ENCODE data around the gene FLCN.

Gene FLCN

DNA sequence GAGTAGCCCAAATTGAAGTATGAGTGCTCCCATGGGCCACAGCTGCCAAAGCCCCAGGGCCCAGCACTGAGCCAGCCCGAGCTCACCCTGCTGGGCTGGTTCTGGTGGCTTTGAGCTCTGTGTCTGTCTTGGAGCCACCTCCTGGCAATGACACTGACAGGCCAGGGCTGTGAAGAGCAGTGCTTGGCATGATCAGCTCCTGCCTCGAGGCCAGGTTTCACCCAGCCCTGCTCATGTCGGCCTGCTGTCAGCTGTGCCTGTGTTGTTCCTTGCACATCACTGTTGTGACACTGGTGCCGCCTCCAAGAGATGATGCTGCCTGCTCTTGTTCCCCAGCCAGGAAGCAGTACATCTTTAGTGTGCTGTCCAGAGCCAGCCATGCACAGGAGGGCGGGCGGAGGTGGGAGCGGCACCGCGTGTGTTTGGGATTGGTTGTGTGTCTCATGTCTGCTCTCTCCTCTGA, 56.8 kb downstream of the FLCN start:
- ATAC-seq (replicated peaks) (no peak), DNase-seq (no peak)
- peaks cover 63 to 64% of the 10 kb centered on the region in 2 donors for H3K36me3 Mint-ChIP-seq
- H3K27ac Mint-ChIP-seq: peak overlapping the region; percentile 76
- peak overlapping the region in 1 of 2 donors; percentile 49 for H3K4me3 Mint-ChIP-seq
- H3K4me1 Mint-ChIP-seq: peaks cover 45 to 76% of the 10 kb centered on the region in 2 donors
- no peaks in the 10 kb centered on the region for H3K27me3 Mint-ChIP-seq
- no peaks in the 10 kb centered on the region for H3K9me3 Mint-ChIP-seq

DNA sequence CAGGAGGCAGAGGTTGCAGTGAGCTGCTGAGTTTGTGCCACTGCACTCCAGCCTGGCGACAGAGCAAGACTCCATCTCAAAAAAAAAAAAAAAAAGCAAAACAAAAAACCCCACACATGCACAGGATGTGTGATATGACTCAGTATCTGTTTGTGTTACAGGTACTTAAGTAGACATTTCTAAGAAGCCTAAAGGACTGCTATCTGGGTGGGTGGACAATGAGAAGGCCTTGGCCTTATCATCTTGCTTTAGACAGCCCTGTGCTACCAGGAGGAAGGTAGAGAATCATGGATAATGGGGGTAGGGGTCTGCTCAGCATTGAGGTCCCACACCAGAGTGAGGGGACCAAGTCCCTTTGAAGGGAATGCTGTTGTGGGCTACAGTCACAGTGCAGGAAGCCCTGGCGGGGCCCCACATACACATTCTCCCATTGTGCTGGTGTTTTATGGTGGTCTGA, 57.6 kb downstream of the FLCN start:
- H3K4me1 Mint-ChIP-seq: peaks cover 42 to 76% of the 10 kb centered on the region in 2 donors
- peak overlapping the region; percentile 76 for H3K27ac Mint-ChIP-seq
- peaks cover 59 to 64% of the 10 kb centered on the region in 2 donors for H3K36me3 Mint-ChIP-seq
- H3K9me3 Mint-ChIP-seq: no peaks in the 10 kb centered on the region
- no peak for DNase-seq
- no peaks in the 10 kb centered on the region for H3K27me3 Mint-ChIP-seq
- peak; percentile 72 to 73 for ATAC-seq (replicated peaks)
- H3K4me3 Mint-ChIP-seq: peak overlapping the region; percentile 11 to 56

DNA sequence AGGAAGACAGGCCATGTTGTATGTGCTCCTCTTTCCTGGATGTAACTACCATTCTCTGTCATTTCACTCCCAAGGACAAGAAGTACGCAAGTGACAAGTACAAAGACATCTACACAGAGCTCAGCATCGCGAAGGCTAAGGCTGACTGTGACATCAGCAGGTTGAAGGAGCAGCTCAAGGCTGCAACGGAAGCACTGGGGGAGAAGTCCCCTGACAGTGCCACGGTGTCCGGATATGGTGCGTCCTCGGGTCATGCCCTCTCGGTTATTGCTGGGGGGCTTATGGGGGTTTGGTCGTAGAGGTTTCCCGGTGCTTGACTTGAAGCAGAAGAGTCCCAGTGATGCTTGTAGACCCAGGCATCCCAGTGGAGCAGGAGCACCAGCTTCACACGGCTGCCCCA, 59.8 kb downstream of the FLCN start:
- H3K27me3 Mint-ChIP-seq: no peaks in the 10 kb centered on the region
- no peaks in the 10 kb centered on the region for H3K9me3 Mint-ChIP-seq
- DNase-seq: no peak
- no peak overlapping the region for H3K4me3 Mint-ChIP-seq
- H3K36me3 Mint-ChIP-seq: peaks cover 68 to 77% of the 10 kb centered on the region in 2 donors
- H3K27ac Mint-ChIP-seq: peak overlapping the region; percentile 37
- ATAC-seq (replicated peaks): no peak
- H3K4me1 Mint-ChIP-seq: peaks cover 41 to 73% of the 10 kb centered on the region in 2 donors

DNA sequence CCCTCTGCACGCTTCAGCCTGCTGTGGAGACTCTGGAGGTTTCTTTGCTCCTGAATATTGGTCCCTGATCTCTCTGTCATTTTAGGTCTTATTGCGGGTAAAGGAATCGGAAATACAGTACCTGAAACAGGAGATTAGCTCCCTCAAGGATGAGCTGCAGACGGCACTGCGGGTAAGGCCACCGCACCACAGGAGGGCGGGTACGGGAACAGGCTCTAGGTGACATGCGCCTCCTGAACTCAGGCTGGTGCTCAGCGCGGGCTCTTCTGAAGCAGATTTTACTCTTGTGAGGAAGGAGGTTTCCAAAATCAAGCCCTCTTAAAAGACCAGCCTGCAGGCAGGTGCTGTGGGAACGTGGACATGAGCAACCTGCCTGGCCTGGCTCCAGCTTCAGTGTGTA, 60.6 kb downstream of the FLCN start:
- Mint-ChIP-seq H3K27ac (peak overlapping the region; percentile 79), H3K4me3 (peak overlapping the region; percentile 11 to 28), H3K4me1 (peaks cover 34 to 65% of the 10 kb centered on the region in 2 donors), H3K36me3 (peaks cover 67 to 76% of the 10 kb centered on the region in 2 donors), H3K9me3 (no peaks in the 10 kb centered on the region), H3K27me3 (no peaks in the 10 kb centered on the region)
- DNase-seq: no peak
- no peak for ATAC-seq (replicated peaks)

DNA sequence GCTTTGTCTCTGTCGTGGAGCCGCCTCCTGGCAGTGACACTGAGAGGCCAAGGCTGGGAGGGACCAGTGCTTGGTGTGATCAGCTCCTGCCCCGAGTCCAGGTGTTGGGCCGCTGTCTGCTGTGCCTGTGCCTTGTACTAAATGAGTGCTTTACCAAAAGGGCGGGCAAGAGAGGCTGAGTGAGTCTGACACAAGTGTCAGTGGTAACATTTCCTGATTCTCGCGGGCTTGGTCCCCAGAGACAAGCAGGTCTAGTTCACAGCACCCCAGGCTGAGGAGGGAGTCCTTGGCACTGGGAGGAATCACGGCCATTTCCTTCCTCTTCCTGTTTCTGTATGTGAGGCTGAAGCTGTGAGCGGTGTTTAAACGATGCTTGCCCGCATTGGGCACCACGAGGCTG, 61.1 kb downstream of the FLCN start:
- ATAC-seq (replicated peaks) (peak; percentile 83 to 87), DNase-seq (peak; percentile 57)
- Mint-ChIP-seq H3K27me3 (no peaks in the 10 kb centered on the region), H3K27ac (peak overlapping the region; percentile 79), H3K4me1 (peaks cover 32 to 61% of the 10 kb centered on the region in 2 donors), H3K36me3 (peaks cover 69 to 78% of the 10 kb centered on the region in 2 donors), H3K9me3 (no peaks in the 10 kb centered on the region), H3K4me3 (peak overlapping the region; percentile 11 to 28)

DNA sequence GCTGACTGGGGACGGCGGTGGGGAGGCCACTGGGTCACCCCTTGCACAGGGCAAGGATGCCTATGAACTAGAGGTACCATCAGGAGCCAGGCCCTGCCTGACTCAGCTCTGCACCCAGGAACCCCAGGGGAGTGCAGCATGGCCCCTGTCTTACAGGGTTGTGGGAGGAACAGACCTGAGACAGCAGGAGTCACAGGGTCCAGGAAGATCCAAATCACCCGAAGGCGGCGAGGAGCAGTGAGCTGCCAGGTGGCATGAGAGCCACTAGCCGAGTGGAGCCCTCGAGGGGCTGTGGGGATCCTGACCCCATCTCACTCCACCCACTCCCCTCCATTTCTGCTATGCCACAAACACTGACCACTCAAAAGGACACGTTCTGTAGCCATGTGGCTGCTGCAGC, 61.6 kb downstream of the FLCN start:
- no peak overlapping the region for H3K27ac Mint-ChIP-seq
- DNase-seq: no peak
- peaks cover 64 to 73% of the 10 kb centered on the region in 2 donors for H3K36me3 Mint-ChIP-seq
- H3K27me3 Mint-ChIP-seq: no peaks in the 10 kb centered on the region
- no peaks in the 10 kb centered on the region for H3K9me3 Mint-ChIP-seq
- no peak for ATAC-seq (replicated peaks)
- H3K4me3 Mint-ChIP-seq: no peak overlapping the region
- peaks cover 27 to 55% of the 10 kb centered on the region in 2 donors for H3K4me1 Mint-ChIP-seq

DNA sequence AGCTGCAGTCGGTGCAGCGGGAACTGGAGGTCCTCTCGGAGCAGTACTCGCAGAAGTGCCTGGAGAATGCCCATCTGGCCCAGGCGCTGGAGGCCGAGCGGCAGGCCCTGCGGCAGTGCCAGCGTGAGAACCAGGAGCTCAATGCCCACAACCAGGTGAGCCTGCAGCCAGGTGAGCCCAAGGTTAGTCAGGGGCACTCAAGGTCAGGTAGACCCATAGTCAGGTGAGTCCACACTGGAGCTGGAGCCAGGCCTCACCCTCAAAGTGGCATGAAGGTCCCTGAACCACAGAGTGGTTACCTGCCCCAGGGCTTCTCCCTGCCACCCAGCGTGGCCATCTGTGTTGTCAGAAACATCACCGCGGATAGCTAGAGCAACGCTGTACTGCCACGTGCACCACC, 63.0 kb downstream of the FLCN start:
- ATAC-seq (replicated peaks) (no peak), DNase-seq (no peak)
- H3K4me1 Mint-ChIP-seq: peaks cover 21 to 42% of the 10 kb centered on the region in 2 donors
- no peak overlapping the region for H3K4me3 Mint-ChIP-seq
- no peaks in the 10 kb centered on the region for H3K27me3 Mint-ChIP-seq
- peaks cover 63% of the 10 kb centered on the region in 2 donors for H3K36me3 Mint-ChIP-seq
- no peak overlapping the region for H3K27ac Mint-ChIP-seq
- no peaks in the 10 kb centered on the region for H3K9me3 Mint-ChIP-seq

DNA sequence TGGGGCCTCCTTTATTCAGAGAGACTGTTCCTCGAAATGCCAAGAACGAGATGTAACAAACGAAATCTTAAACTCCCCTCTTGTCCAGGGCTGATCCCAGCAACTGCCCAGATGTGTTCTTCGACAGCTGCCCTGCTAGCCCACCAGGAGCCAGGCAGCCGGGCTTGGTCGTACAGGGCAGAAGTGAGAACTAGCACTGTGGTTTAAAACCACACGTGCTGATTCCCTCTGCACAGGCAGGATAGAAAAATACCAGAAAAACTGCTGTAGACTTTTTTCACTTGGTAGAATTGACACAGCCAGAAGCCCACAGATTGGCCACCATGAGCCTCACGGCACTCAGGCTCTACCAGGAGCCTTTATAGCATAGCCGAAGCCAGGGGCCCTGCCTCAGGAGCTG, 64.0 kb downstream of the FLCN start:
- no peak for ATAC-seq (replicated peaks)
- no peaks in the 10 kb centered on the region for H3K27me3 Mint-ChIP-seq
- no peaks in the 10 kb centered on the region for H3K9me3 Mint-ChIP-seq
- H3K27ac Mint-ChIP-seq: no peak overlapping the region
- peaks cover 20 to 35% of the 10 kb centered on the region in 2 donors for H3K4me1 Mint-ChIP-seq
- H3K36me3 Mint-ChIP-seq: peaks cover 66 to 68% of the 10 kb centered on the region in 2 donors
- no peak for DNase-seq
- no peak overlapping the region for H3K4me3 Mint-ChIP-seq

DNA sequence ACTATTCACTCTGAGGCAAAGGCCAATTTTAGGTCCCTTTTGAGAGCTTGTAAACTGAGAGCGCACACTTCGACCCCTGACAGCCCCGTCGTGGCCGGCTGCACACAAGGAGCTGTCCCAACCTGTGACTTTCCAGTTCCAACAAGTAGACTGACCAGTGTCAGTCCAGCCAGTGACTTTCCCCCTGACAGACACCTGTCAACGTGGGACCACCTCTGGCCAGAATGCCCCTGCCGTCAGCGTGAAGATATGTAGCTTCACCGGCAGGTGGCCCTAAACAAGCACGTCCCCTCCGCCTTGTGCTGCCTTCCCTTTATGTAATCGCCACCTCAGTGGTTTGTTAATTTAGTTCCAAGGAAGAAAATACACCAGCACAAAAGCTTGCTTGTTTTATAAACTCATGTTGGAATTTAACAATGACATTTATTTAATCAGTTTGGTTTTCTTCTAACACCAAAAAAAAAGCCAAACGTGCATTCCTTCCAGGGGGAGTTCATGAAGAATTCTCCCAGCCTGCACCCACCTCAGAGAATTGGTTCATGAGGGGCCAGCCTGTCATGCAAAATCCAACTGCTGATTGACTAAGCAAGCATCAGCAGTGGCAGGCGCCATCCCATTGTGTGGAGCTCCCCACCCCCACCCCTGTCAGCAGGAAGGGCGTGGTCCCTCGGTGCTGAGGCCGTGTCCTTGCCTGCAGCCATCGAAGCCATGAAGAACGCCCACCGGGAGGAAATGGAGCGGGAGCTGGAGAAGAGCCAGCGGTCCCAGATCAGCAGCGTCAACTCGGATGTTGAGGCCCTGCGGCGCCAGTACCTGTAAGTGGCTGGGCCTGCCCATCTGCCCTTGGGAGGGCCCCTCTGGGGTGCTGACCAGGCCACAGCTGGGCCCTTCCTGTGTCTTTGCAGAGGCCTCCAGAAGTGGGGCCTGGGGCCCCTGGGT, 64.7 kb downstream of the FLCN start:
- Mint-ChIP-seq H3K4me3 (no peak overlapping the region), H3K36me3 (peaks cover 64 to 66% of the 10 kb centered on the region in 2 donors), H3K9me3 (no peaks in the 10 kb centered on the region), H3K27ac (no peak overlapping the region), H3K27me3 (no peaks in the 10 kb centered on the region), H3K4me1 (peaks cover 20 to 35% of the 10 kb centered on the region in 2 donors)
- ATAC-seq (replicated peaks) (no peak), DNase-seq (no peak)

DNA sequence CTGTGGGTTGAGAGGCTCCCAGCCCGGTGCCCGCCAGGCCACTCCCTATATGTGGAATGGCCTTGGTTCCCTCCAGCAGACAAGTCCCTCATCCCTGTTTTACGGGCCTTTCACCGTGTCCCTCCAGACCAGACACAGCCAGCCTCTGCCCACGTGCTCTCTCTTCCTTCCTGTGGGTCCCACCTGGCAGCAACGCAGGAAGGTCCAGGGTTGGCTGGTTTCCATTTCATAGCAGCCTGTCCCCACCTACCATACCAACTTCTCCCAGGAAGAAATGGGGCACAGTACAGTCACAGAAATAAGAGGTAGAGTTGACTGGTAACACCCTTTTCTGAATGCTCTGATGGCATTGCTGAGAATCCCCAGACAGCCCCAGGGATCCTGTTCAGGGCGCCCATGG, 65.8 kb downstream of the FLCN start:
- Mint-ChIP-seq H3K4me1 (peaks cover 20 to 31% of the 10 kb centered on the region in 2 donors), H3K27me3 (no peaks in the 10 kb centered on the region), H3K27ac (peak overlapping the region; percentile 7), H3K4me3 (no peak overlapping the region), H3K9me3 (no peaks in the 10 kb centered on the region), H3K36me3 (peaks cover 61 to 62% of the 10 kb centered on the region in 2 donors)
- no peak for ATAC-seq (replicated peaks)
- DNase-seq: no peak

DNA sequence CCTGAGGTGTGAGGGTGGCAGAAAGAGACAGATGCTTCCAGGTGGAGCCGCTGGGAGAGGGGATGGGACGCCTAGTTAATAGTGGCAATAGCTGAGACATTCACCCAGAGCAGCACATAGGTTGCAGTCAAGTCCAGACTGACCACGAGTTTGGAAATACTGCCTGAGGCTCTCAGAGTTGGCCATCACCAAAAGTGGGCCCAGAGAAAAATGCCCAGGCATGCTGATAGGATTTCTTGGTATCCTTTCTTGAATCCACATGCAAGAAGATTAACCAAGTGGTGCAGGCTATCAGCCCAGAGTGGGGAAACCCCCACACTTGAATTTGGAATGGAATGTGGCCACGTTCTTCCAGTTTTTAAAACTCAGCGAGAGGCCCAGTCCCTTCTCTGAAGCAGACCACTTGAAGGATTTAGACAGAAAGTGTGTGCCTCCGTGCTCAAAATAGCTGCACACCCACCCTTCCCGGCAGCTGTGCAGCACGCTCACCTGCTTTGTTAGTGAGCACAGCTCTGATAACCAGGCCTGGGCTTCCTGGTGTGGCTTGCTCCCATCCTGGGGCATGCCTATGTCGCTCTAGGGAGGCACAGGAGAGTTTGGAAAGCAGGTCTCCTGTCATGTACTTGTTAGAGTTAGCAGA, 66.5 kb downstream of the FLCN start:
- peaks cover 14 to 24% of the 10 kb centered on the region in 2 donors for H3K4me1 Mint-ChIP-seq
- ATAC-seq (replicated peaks): no peak
- peak overlapping the region; percentile 59 for H3K27ac Mint-ChIP-seq
- peaks cover 58 to 63% of the 10 kb centered on the region in 2 donors for H3K36me3 Mint-ChIP-seq
- H3K9me3 Mint-ChIP-seq: no peaks in the 10 kb centered on the region
- no peak for DNase-seq
- no peaks in the 10 kb centered on the region for H3K27me3 Mint-ChIP-seq
- no peak overlapping the region for H3K4me3 Mint-ChIP-seq

DNA sequence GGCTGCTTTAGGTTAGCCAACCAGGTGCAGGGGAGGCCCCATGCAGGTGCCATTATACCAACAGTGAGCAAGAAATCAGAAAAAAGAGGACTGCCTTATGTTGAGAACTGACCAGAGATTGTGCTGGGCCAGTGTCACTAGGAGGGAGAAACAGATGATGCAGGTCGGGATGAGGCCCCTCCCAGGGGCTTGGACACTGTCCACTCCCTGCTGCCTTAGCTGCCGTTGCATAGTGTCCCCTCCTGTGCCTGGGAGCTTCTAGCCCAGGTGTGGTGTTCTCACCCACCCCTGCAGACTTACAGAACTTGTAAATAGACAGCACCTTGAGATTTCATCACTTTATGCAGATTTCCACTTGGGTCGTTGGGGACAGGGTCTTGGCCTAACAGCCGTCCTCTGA, 67.6 kb downstream of the FLCN start:
- peaks cover 9 to 13% of the 10 kb centered on the region in 2 donors for H3K4me1 Mint-ChIP-seq
- no peak overlapping the region for H3K27ac Mint-ChIP-seq
- DNase-seq: no peak
- no peak overlapping the region for H3K4me3 Mint-ChIP-seq
- peaks cover 59 to 70% of the 10 kb centered on the region in 2 donors for H3K36me3 Mint-ChIP-seq
- no peaks in the 10 kb centered on the region for H3K9me3 Mint-ChIP-seq
- no peaks in the 10 kb centered on the region for H3K27me3 Mint-ChIP-seq
- ATAC-seq (replicated peaks): no peak

DNA sequence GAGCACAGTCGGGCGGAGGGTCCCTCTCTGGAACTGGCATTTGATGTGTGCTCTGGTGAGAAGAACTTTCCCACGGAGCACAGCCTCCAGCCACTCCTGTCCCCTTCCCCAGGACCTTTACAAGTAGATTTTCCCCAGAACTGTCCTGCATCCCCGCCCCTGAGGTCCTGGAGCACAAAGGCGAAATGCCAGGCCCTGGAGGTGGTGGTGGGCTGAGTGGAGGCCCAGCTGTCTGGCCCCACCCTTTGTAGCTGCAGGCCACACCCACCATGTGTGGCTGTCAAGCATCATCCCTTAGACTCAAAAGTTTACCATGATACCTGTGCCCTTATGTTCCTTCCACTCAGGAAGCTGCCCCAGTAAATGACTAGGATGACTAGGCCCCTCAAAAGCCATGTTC, 68.6 kb downstream of the FLCN start:
- peaks cover 3 to 7% of the 10 kb centered on the region in 2 donors for H3K4me1 Mint-ChIP-seq
- peak overlapping the region; percentile 62 for H3K27ac Mint-ChIP-seq

DNA sequence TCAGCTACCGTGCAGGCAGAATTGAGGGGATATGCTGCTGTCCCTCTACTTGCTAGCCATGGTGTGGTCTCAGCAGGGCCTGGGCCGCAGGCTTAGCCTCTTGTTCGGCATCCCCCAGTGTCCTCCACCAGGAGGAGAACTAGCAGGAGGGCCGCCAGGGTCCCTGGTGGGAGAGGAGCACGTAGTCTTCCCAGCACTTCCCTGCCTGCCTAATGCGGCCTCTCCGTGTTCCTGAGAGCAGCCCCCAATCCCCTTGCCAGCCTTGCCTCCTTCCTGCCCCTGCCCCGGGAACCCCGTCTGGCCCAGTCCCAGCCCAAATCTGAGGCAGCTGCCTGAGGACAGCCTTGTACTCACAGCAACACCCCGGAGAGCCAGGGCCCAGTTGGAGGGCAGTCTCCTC, 69.0 kb downstream of the FLCN start:
- H3K9me3 Mint-ChIP-seq: no peaks in the 10 kb centered on the region
- H3K4me1 Mint-ChIP-seq: peaks cover 0 to 7% of the 10 kb centered on the region in 2 donors
- H3K36me3 Mint-ChIP-seq: peaks cover 50 to 67% of the 10 kb centered on the region in 2 donors
- ATAC-seq (replicated peaks): no peak
- no peak for DNase-seq
- H3K27ac Mint-ChIP-seq: no peak overlapping the region
- no peak overlapping the region for H3K4me3 Mint-ChIP-seq
- no peaks in the 10 kb centered on the region for H3K27me3 Mint-ChIP-seq

More for the DNA sequence above, 68.6 kb downstream of the FLCN start:
- ATAC-seq (replicated peaks) (no peak), DNase-seq (no peak)
- Mint-ChIP-seq H3K27me3 (no peaks in the 10 kb centered on the region), H3K36me3 (peaks cover 54 to 66% of the 10 kb centered on the region in 2 donors), H3K9me3 (no peaks in the 10 kb centered on the region), H3K4me3 (no peak overlapping the region)
